DOHH2 (cell line): Measurements from ENCODE around the gene TMPRSS15.

Experiments used
- EZH2phosphoT487 ChIP-seq: fragments of 200-600 bp; sonication (generic); IDR thresholded peaks from 2 replicates; pipeline ENCODE4 v1.6.1; 2017; ENCODE audit warnings: borderline replicate concordance, mild to moderate bottlenecking, antibody characterized with exemption, low read length, moderate library complexity, mixed read lengths
- TF ChIP-seq, protein P1 (sequence below): fragments of 200-600 bp; sonication (generic); IDR thresholded peaks from one replicate; pipeline ENCODE4 v1.5.1; 2014; ENCODE audit warnings: antibody characterized with exemption, mild to moderate bottlenecking, low read depth, low read length; ENCODE audit not compliant: poor library complexity, severe bottlenecking

DNA sequence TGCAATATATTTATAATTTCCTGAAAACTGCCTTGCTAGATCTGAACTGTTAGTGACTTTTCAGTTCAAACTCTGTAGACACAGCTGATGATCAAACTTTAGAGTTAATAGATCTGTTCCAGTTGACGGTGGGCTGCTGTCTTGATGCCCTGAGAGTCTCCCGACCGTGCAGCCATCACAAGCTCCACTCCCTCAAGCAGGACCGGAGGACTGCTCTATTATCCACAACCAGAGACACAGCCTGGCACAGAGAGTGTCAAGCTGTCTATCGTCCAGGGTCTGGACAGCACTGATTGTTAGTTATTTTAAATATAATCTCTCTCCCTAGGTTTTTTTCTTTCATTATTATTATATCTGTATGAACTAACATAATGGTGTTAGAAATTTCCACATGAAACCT, 150.9 kb downstream of the TMPRSS15 start:
- TF ChIP-seq, protein P1, sequence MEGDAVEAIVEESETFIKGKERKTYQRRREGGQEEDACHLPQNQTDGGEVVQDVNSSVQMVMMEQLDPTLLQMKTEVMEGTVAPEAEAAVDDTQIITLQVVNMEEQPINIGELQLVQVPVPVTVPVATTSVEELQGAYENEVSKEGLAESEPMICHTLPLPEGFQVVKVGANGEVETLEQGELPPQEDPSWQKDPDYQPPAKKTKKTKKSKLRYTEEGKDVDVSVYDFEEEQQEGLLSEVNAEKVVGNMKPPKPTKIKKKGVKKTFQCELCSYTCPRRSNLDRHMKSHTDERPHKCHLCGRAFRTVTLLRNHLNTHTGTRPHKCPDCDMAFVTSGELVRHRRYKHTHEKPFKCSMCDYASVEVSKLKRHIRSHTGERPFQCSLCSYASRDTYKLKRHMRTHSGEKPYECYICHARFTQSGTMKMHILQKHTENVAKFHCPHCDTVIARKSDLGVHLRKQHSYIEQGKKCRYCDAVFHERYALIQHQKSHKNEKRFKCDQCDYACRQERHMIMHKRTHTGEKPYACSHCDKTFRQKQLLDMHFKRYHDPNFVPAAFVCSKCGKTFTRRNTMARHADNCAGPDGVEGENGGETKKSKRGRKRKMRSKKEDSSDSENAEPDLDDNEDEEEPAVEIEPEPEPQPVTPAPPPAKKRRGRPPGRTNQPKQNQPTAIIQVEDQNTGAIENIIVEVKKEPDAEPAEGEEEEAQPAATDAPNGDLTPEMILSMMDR = no peak
- TF ChIP-seq EZH2phosphoT487 = no peak
